H1 (cell line): ENCODE measurements around the gene TBC1D16. TPM values are rescaled to one million over a fixed set of nuclear protein-coding genes. Genes with fewer than 3 reads are reported as not detected.
A peak's percentile ranks its signal among the peaks of the same experiment; 100 is the strongest.

Source experiments
- CTCF ChIA-PET: fragments of 300-600 bp; sonication (Branson Sonifier 250); formaldehyde crosslinking; loops from one replicate; lab custom pipeline; 2021; ENCODE audit not compliant: partially characterized antibody; lab: Charles Lee
- POLR2A ChIA-PET: fragments of 300-600 bp; sonication (Branson Sonifier 250); formaldehyde crosslinking; loops from one replicate; lab custom pipeline; 2021; ENCODE audit warnings: inconsistent platforms; ENCODE audit not compliant: partially characterized antibody; lab: Charles Lee
- DNase-seq, 2 experiments: peaks; one replicate each; pipeline versions ENCODE4 v3.0.0 to v3.0.0-alpha.2; 2010 to 2022; ENCODE audit warnings: low spot score in 2 of 2, low read depth in 1 of 2, mixed read lengths in 1 of 2
- FAIRE-seq: peaks from 2 replicates; lab custom pipeline; 2011; peaks lifted over from hg19 to GRCh38; lab: Jason Lieb, UNC
- H2AFZ ChIP-seq: 2 replicates; pipeline ENCODE4 v1.8.1; 2012; ENCODE audit warnings: low read length, inconsistent platforms
- H2AK5ac ChIP-seq: 2 replicates; pipeline ENCODE4 v1.6.1; 2013; ENCODE audit warnings: low read depth, low read length
- H2BK120ac ChIP-seq: replicated peaks from 2 replicates; pipeline ENCODE3; 2013; ENCODE audit warnings: low read depth, low read length, inconsistent platforms
- H2BK12ac ChIP-seq: 2 replicates; pipeline ENCODE4 v1.6.1; 2013; ENCODE audit warnings: low read depth, low read length
- H2BK15ac ChIP-seq: 2 replicates; pipeline ENCODE4 v1.6.1; 2013; ENCODE audit warnings: low read length
- H2BK20ac ChIP-seq: 2 replicates; pipeline ENCODE4 v1.6.1; 2013; ENCODE audit warnings: low read length
- H2BK5ac ChIP-seq: 2 replicates; pipeline ENCODE4 v1.6.1; 2013; ENCODE audit warnings: low read depth, low read length
- H3K14ac ChIP-seq: 2 replicates; pipeline ENCODE4 v1.6.1; 2013; ENCODE audit warnings: inconsistent platforms; ENCODE audit not compliant: insufficient read length
- H3K18ac ChIP-seq: 2 replicates; pipeline ENCODE4 v1.6.1; 2013; ENCODE audit warnings: low read length; ENCODE audit errors: extremely low read depth
- H3K23ac ChIP-seq: 2 replicates; pipeline ENCODE4 v1.6.1; 2013; ENCODE audit warnings: inconsistent platforms; ENCODE audit not compliant: insufficient read length
- H3K23me2 ChIP-seq: 2 replicates; pipeline ENCODE4 v1.6.1; 2013; ENCODE audit warnings: low read depth, low read length
- H3K27ac ChIP-seq: 2 replicates; pipeline ENCODE4 v1.6.1; 2011; ENCODE audit warnings: low read depth, low read length, inconsistent platforms
- H3K27me3 ChIP-seq, 4 experiments: replicated peaks in 1 of 4; 1 replicate in 1 of 4; 2 replicates in 3 of 4; pipeline versions ENCODE4 v1.6.1 to v1.8.1; 2011 to 2013; ENCODE audit warnings: low read length in 3 of 4, mild to moderate bottlenecking in 3 of 4, inconsistent platforms in 2 of 4, mixed read lengths in 2 of 4, moderate library complexity in 1 of 4; ENCODE audit not compliant: control insufficient read depth in 3 of 4, insufficient read depth in 3 of 4; ENCODE audit errors: extremely low read depth in 1 of 4
- H3K36me3 ChIP-seq, 4 experiments: 2 replicates each; pipeline versions ENCODE4 v1.6.1 to v1.8.1; 2011 to 2013; ENCODE audit warnings: mild to moderate bottlenecking in 4 of 4, low read length in 3 of 4, moderate library complexity in 2 of 4, control low read depth in 1 of 4, inconsistent platforms in 1 of 4; ENCODE audit not compliant: insufficient read depth in 4 of 4, control insufficient read depth in 2 of 4
- H3K4ac ChIP-seq: replicated peaks from 2 replicates; pipeline ENCODE3; 2013; ENCODE audit warnings: low read length, low read depth, mixed read lengths, inconsistent platforms; ENCODE audit not compliant: insufficient read length
- H3K4me1 ChIP-seq, 4 experiments: replicated peaks in 1 of 4; 1 replicate in 1 of 4; 2 replicates in 3 of 4; pipeline versions ENCODE4 v1.6.1 to v1.8.1; 2011 to 2013; ENCODE audit warnings: low read length in 3 of 4, inconsistent platforms in 2 of 4, mixed read lengths in 1 of 4; ENCODE audit not compliant: insufficient read depth in 4 of 4, control insufficient read depth in 3 of 4
- H3K4me2 ChIP-seq, 2 experiments: 2 replicates each; pipeline versions ENCODE4 v1.6.1 to v1.8.1; 2011 to 2013; ENCODE audit warnings: low read depth in 2 of 2, low read length in 2 of 2, control low read depth in 1 of 2, inconsistent platforms in 1 of 2, mild to moderate bottlenecking in 1 of 2; ENCODE audit not compliant: insufficient read depth in 1 of 2
- H3K4me3 ChIP-seq, 4 experiments: fragments of 200-600, 300-600 bp in 1 of 4; sonication (generic), shearing (Covaris generic), sonication (Bioruptor Twin) in 1 of 4; 2 replicates each; pipeline versions ENCODE4 v1.5.1 to v1.8.1; 2011 to 2016; ENCODE audit warnings: low read length in 4 of 4, low read depth in 3 of 4, control low read depth in 2 of 4, inconsistent platforms in 2 of 4, mild to moderate bottlenecking in 2 of 4, mixed read lengths in 1 of 4, moderate library complexity in 1 of 4; ENCODE audit not compliant: insufficient read depth in 2 of 4; ENCODE audit errors: extremely low read depth in 1 of 4
- H3K56ac ChIP-seq: replicated peaks from 2 replicates; pipeline ENCODE3; 2013; ENCODE audit warnings: low read depth, mild to moderate bottlenecking, mixed read lengths, low read length, inconsistent platforms; ENCODE audit not compliant: insufficient read length
- H3K79me1 ChIP-seq: 2 replicates; pipeline ENCODE4 v1.6.1; 2013; ENCODE audit warnings: low read depth, low read length, control low read depth
- H3K79me2 ChIP-seq, 2 experiments: 2 replicates each; pipeline versions ENCODE4 v1.6.1 to v1.8.1; 2012 to 2013; ENCODE audit warnings: low read length in 2 of 2, mild to moderate bottlenecking in 2 of 2, inconsistent platforms in 1 of 2; ENCODE audit not compliant: insufficient read depth in 2 of 2, control insufficient read depth in 1 of 2
- H3K9ac ChIP-seq, 4 experiments: replicated peaks in 1 of 4; 1 replicate in 1 of 4; 2 replicates in 3 of 4; pipeline versions ENCODE4 v1.6.1 to v1.8.1; 2011 to 2013; ENCODE audit warnings: low read depth in 3 of 4, low read length in 3 of 4, control low read depth in 2 of 4, mild to moderate bottlenecking in 2 of 4, moderate library complexity in 2 of 4, inconsistent platforms in 1 of 4; ENCODE audit errors: extremely low read depth in 1 of 4
- H3K9me3 ChIP-seq, 2 experiments: 2 replicates each; pipeline versions ENCODE4 v1.6.1 to v1.8.1; 2012 to 2013; ENCODE audit warnings: mild to moderate bottlenecking in 2 of 2, moderate library complexity in 2 of 2, control low read depth in 1 of 2, inconsistent platforms in 1 of 2, low read depth in 1 of 2, low read length in 1 of 2, mixed read lengths in 1 of 2; ENCODE audit not compliant: insufficient read depth in 2 of 2
- H4K20me1 ChIP-seq, 2 experiments: replicated peaks in 1 of 2; 2 replicates each; pipeline versions ENCODE3 to v1.8.1; 2011 to 2013; ENCODE audit warnings: inconsistent platforms in 2 of 2, low read length in 2 of 2, mild to moderate bottlenecking in 1 of 2; ENCODE audit not compliant: insufficient read depth in 2 of 2, control insufficient read depth in 1 of 2
- H4K5ac ChIP-seq: 2 replicates; pipeline ENCODE4 v1.6.1; 2013; ENCODE audit warnings: low read length, low read depth, mixed read lengths, inconsistent platforms; ENCODE audit not compliant: insufficient read length
- H4K8ac ChIP-seq: 2 replicates; pipeline ENCODE4 v1.8.0; 2013; ENCODE audit warnings: mild to moderate bottlenecking, moderate library complexity, low read length, inconsistent platforms; ENCODE audit not compliant: insufficient read depth; ENCODE audit errors: extremely low read depth
- H4K91ac ChIP-seq: replicated peaks from 2 replicates; pipeline ENCODE3; 2013; ENCODE audit warnings: low read length, mixed read lengths, inconsistent platforms; ENCODE audit not compliant: insufficient read length
- ASH2L ChIP-seq: fragments of 200-600, 300-600 bp; sonication (generic); IDR thresholded peaks from one replicate; pipeline ENCODE4 v1.7.1; 2017; ENCODE audit warnings: low read length
- CBX5 ChIP-seq: fragments of 300-800, 300-1000 bp; sonication (generic); IDR thresholded peaks from 2 replicates; pipeline ENCODE4 v1.7.1; 2016; ENCODE audit warnings: antibody characterized with exemption, low read length, low read depth
- POLR2AphosphoS5 ChIP-seq: IDR thresholded peaks from 2 replicates; pipeline ENCODE4 v1.6.1; 2011; ENCODE audit warnings: low read depth, low read length
- SIN3A ChIP-seq, 2 experiments: IDR thresholded peaks in 1 of 2; conservative IDR thresholded peaks in 1 of 2; 2 replicates each; pipeline ENCODE4 v1.6.1; 2011 to 2012; ENCODE audit warnings: low read length in 2 of 2, improper control_type of control experiment in 1 of 2, low read depth in 1 of 2, mild to moderate bottlenecking in 1 of 2
- WGBS, 2 experiments: shearing (Covaris generic) in 1 of 2; methylation state at CpG; one replicate each; pipeline versions ENCODE4 v1.1.6 to v1.1.7; 2013 to 2015; ENCODE audit warnings: low lambda C conversion rate in 2 of 2, mixed read lengths in 2 of 2, inconsistent platforms in 1 of 2, low coverage in 1 of 2, missing lambda C conversion rate in 1 of 2; ENCODE audit not compliant: insufficient replicate concordance in 2 of 2, insufficient coverage in 1 of 2, insufficient read length in 1 of 2; ENCODE audit errors: extremely low coverage in 1 of 2, missing lambda C conversion rate in 1 of 2; 5-methylcytosine and 5-hydroxymethylcytosine counted together
- polyA plus RNA-seq, 7 experiments: library from polyadenylated mRNA; depleted of rRNA in 3 of 7; stranded (reverse) in 5 of 7; unstranded in 2 of 7; fragments of >200 nt in 5 of 7; fragments of 200-250 nt in 2 of 7; gene quantifications; 1 replicate in 5 of 7; 2 replicates in 1 of 7; 4 replicates in 1 of 7; pipeline versions ENCODE4 v1.2.1 to v1.2.3, GENCODE V29; 2011 to 2013; ENCODE audit warnings: missing spikeins in 2 of 7, mixed read lengths in 2 of 7
- total RNA-seq: library from RNA; stranded (reverse); fragmentation: NEBNext Ultra II Directional; extraction: Animal tissue kit (Norgen Biotek cat#: 25700); gene quantifications from 2 replicates; pipeline ENCODE4 v1.2.1, GENCODE V29; 2021

TBC1D16 gene
- total and polyA plus RNA-seq, 2 of the 8 experiments (the other 6 are each of a cell fraction or from before 2014, with no cell fraction given) = 21.1 to 109 TPM

GRCh38 chr17:79991924-79992648, 43.6 kb downstream of the TBC1D16 start:
- Histone ChIP-seq H4K8ac (peak overlapping the region; percentile 90; the same call in 1 of the 2 replicates), H3K79me1 (peaks cover 11% of the 10 kb centered on the region), H4K20me1 (peaks cover 10 to 16% of the 10 kb centered on the region in 2 experiments), H3K23ac (no peak overlapping the region), H2AK5ac (peak overlapping the region; percentile 99), H2AFZ (no peak overlapping the region), H2BK5ac (peak overlapping the region; percentile 27; the same call in 1 of the 2 replicates), H3K27ac (no peak overlapping the region), H3K18ac (peak overlapping the region; percentile 66; the same call in 1 of the 2 replicates), H2BK12ac (peak overlapping the region; percentile 99), H3K36me3 (peaks cover 0 to 2% (median 0%) of the 10 kb centered on the region in 4 experiments; a peak in 1 of 8 replicates), H3K56ac (no peak overlapping the region), H3K79me2 (peaks cover 0 to 26% of the 10 kb centered on the region in 2 experiments; a peak in 1 of 4 replicates), H4K5ac (no peak overlapping the region), H3K4me3 (peak overlapping the region; percentile 4 to 55 (median 38); a peak in 6 of 8 replicates), H3K4me1 (peaks cover 15 to 37% (median 28%) of the 10 kb centered on the region in 4 experiments), H3K23me2 (no peaks in the 10 kb centered on the region), H3K27me3 (peaks cover 0 to 2% (median 0%) of the 10 kb centered on the region in 4 experiments; a peak in 2 of 7 replicates), H3K9me3 (no peaks in the 10 kb centered on the region), H4K91ac (no peak overlapping the region), H3K4me2 (peak overlapping the region; percentile 54 to 67), H3K14ac (no peak overlapping the region), H2BK15ac (no peak overlapping the region), H2BK120ac (no peak overlapping the region), H2BK20ac (no peak overlapping the region), H3K4ac (no peak overlapping the region), H3K9ac (no peak overlapping the region; a peak in 1 of 7 replicates)
- peak; percentile 25 for TF ChIP-seq ASH2L
- TF ChIP-seq SIN3A (conservative IDR thresholded peaks at IDR 0.05 in 1 of 2, IDR thresholded peaks at IDR 0.05 in 1 of 2; ENCODE audit: low read depth in 1 of 2, low read length in 2 of 2) = 0 out of 4 replicates have a peak, but pooled peaks of 1 of the 2 experiments have one; percentile 5
- no peak for TF ChIP-seq CBX5
- TF ChIP-seq POLR2AphosphoS5 = 0 out of 2 replicates have a peak, but pooled peaks have one; percentile 20
- ChIA-PET CTCF (interaction anchor here (0.5 to 4.6 kb wide), 11 partner anchors 13 to 248 kb away, joined by 3 to 53 read pairs (median 3); no protein-coding TSS in a partner anchor), POLR2A (interaction anchor here (0.6 to 3.7 kb wide), 13 partner anchors 13 to 206 kb away, joined by 3 to 20 read pairs (median 5); partner anchors contain the start of gene CBX8)
- FAIRE-seq (no peak), DNase-seq (no peak)
- WGBS, 2 experiments = 38% methylated on average over 25 of the region's 44 CpGs; no CpG with 5 or more reads in 1 of the 2 experiments
